ENCODE results near the gene CFHR4. TPM values are rescaled to one million over a fixed set of nuclear protein-coding genes. Genes with fewer than 3 reads are reported as not detected.
"Not testable (repeated sequence)": the region's sequence is repeated elsewhere in the genome, so short reads cannot be mapped to it uniquely, and the experiment has no call there.

The CFHR4 gene
- total RNA-seq (not detected), polyA plus RNA-seq (not detected)

DNA sequence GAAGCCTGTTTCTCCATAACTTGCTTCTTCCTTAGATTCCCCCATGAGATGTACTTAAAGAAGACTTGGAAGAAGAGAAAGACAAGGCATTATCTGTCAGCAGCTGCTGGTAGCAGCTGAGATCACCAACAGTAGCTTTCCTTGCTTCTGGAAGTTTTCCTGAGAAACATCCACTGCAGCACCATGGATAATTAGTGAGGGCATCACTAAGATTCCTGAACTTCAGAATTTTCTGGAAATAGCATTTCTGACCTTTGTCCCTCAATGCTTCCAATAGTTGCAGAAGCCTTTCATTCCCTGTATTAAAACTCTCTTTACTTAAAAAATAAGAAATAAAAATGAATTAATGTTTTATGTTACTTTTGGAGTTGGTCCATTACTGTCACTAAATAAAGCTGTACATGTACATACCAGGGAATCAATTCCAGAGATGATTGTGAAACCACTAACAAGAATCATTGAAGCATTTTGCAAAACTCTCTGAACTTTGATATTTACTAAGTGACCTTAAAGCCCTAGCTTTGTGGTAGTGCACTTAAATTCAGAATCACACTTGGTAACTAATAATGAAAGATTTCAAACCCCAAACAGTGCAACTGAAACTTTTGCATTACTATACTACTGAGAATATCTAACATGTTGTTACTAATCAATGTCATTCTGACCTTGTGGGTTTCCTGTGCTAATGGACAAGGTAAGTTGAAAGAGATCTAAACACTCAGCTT lies at the start of gene CFHR4:
TSS of gene CFHR4 (plus strand) at position 538 of the 725 bp plus-strand sequence. CDS start at position 637, 99 bp downstream.
- ChIA-PET CTCF (no interaction called here), POLR2A (no interaction called here)
- Mint-ChIP-seq H3K4me1 (no peaks in the 10 kb centered on the region), H3K36me3 (no peaks in the 10 kb centered on the region), H3K27ac (no peak within 1 kb of the TSS), H3K4me3 (no peak within 1 kb of the TSS), H3K9me3 (peaks cover 0 to 5% (median 3%) of the 10 kb centered on the region in 5 donors), H3K27me3 (peaks cover 4% of the 10 kb centered on the region in 2 donors)
- DNase-seq, result no peak
- Histone ChIP-seq H3K27ac (ENCODE audit: low read depth, low read length) (no peak within 1 kb of the TSS), H3K36me3 (ENCODE audit: insufficient read depth, low read length) (no peaks in the 10 kb centered on the region), H3K4me1 (ENCODE audit: insufficient read depth, low read length) (no peaks in the 10 kb centered on the region), H3K9me3 (ENCODE audit: low read length) (no peaks in the 10 kb centered on the region), H3K4me3 (ENCODE audit: low read length) (no peak within 1 kb of the TSS), H3K27me3 (ENCODE audit: insufficient read depth, low read length, poor library complexity, severe bottlenecking) (no peaks in the 10 kb centered on the region)

DNA sequence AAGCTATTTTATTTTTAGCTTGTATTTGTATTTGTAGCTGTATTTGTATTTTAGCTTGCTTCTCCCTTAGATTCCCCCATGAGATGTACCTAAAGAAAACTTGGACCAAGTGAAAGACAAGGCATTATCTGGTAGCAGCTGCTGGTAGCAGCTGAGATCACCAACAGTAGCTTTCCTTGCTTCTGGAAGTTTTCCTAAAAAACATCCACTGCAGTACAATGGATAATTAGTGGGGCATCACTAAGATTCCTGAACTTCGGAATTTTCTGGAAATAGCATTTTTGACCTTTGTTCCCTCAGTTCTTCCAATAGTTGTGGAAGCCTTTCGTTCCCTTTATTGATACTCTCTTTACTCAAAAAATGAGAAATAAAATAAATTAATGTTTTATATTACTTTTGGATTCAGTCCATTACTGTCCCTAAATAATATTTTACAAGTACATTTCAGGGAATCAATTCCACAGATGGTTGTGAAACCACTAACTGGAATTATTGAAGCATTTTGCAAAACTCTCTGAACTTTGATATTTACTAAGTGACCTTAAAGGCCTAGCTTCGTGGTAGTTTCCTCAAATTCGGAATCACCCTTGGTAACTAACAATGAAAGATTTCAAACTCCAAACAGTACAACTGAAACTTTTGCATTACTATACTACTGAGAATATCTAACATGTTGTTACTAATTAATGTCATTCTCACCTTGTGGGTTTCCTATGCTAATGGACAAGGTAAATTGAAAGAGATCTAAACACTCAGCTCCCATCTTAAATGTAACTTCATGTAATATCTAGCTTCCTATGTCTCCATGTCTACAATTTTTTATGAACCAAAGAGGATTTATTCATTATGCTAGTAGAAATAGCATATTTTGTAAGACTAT lies 38.0 kb upstream of the CFHR4 start:
- H3K36me3 Mint-ChIP-seq; DNase-seq; POLR2A ChIA-PET; H3K27me3 ChIP-seq (ENCODE audit: insufficient read depth, low read length, poor library complexity, severe bottlenecking); H3K4me3 Mint-ChIP-seq; CTCF ChIA-PET; H3K9me3 ChIP-seq (ENCODE audit: low read length); H3K27ac ChIP-seq (ENCODE audit: low read depth, low read length); H3K27me3 Mint-ChIP-seq; H3K4me1 Mint-ChIP-seq; H3K4me1 ChIP-seq (ENCODE audit: insufficient read depth, low read length); H3K27ac Mint-ChIP-seq; H3K9me3 Mint-ChIP-seq; H3K36me3 ChIP-seq (ENCODE audit: insufficient read depth, low read length); H3K4me3 ChIP-seq (ENCODE audit: low read length): not testable (repeated sequence)

DNA sequence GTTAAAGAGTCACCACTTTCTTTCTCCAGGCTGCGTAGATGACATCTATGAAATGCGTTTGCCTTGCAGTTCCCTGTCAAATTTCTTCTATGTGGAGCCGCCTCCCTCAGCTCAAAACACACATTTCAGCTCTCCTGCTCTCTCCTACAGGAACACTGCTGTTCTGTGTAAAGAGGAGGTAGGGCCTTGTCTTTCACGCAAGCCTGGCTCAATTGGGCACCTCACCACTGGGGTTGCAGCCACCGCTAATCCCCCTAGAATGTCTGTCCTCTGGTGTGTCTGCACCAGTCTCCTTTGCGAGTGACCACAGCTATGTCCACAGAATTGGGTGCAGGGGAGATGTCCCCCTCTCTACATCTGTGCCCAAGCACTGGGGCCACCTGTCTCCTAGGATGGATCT lies 31.8 kb upstream of the CFHR4 start:
- POLR2A ChIA-PET, result no interaction called here
- H3K27me3 ChIP-seq (ENCODE audit: insufficient read depth, low read length, poor library complexity, severe bottlenecking), result no peaks in the 10 kb centered on the region
- H3K9me3 ChIP-seq (ENCODE audit: low read length), result no peaks in the 10 kb centered on the region
- no peaks in the 10 kb centered on the region for H3K36me3 Mint-ChIP-seq
- no peak overlapping the region for H3K4me3 Mint-ChIP-seq
- no peak for DNase-seq
- no peak overlapping the region for H3K27ac Mint-ChIP-seq
- H3K4me1 Mint-ChIP-seq, result no peaks in the 10 kb centered on the region
- H3K27ac ChIP-seq (ENCODE audit: low read depth, low read length), result no peak overlapping the region
- H3K9me3 Mint-ChIP-seq, result peaks cover 0 to 2% (median 0%) of the 10 kb centered on the region in 5 donors
- H3K4me3 ChIP-seq (ENCODE audit: low read length), result no peak overlapping the region
- H3K4me1 ChIP-seq (ENCODE audit: insufficient read depth, low read length), result no peaks in the 10 kb centered on the region
- H3K36me3 ChIP-seq (ENCODE audit: insufficient read depth, low read length), result no peaks in the 10 kb centered on the region
- CTCF ChIA-PET, result no interaction called here
- peaks cover 0 to 2% of the 10 kb centered on the region in 2 donors for H3K27me3 Mint-ChIP-seq

DNA sequence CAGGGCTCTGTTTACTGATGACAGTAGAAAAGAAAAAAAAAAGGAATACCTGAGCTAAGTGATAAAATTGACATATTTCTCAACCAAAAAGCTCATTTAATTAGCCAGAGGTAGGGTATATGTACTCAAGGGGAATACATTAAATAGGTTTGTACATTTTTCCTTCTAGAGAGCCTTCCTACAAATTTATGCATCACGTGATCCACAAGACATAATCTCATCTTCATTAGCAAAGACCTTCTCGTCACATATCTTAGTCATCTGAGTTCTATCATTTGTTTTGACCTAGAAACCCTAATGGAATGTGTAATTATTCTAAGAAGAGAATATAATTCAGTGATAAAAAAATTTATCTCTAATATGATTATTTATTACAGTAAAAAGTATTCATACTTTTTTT lies 30.7 kb upstream of the CFHR4 start:
- Mint-ChIP-seq H3K27me3 (peaks cover 0 to 2% of the 10 kb centered on the region in 2 donors), H3K27ac (no peak overlapping the region), H3K4me1 (no peaks in the 10 kb centered on the region), H3K36me3 (no peaks in the 10 kb centered on the region), H3K4me3 (no peak overlapping the region), H3K9me3 (peaks cover 0 to 5% (median 0%) of the 10 kb centered on the region in 5 donors)
- no peaks in the 10 kb centered on the region for H3K9me3 ChIP-seq (ENCODE audit: low read length)
- POLR2A ChIA-PET, result no interaction called here
- H3K4me3 ChIP-seq (ENCODE audit: low read length), result no peak overlapping the region
- no peaks in the 10 kb centered on the region for H3K4me1 ChIP-seq (ENCODE audit: insufficient read depth, low read length)
- H3K27me3 ChIP-seq (ENCODE audit: insufficient read depth, low read length, poor library complexity, severe bottlenecking), result no peaks in the 10 kb centered on the region
- CTCF ChIA-PET, result no interaction called here
- no peaks in the 10 kb centered on the region for H3K36me3 ChIP-seq (ENCODE audit: insufficient read depth, low read length)
- H3K27ac ChIP-seq (ENCODE audit: low read depth, low read length), result no peak overlapping the region
- DNase-seq, result no peak

DNA sequence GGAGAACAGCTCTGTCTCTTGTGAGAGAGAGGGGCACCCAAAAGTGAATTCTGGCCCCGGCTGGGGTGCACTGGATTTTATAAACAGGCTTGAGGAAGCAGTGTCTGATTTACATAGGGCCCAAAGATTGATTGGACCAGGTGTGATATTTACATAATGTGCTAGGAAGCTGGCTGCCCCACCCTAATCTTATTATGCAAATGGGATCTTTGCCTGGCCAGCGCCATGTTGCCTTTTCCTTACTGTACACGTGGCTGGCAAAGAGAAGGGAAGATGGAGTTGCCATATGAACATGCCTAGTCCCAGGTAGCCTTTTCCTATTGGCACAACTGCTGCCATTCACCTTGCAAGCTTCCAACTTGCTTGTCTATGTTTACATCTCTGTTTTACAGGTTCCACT lies 29.0 kb upstream of the CFHR4 start:
- Histone ChIP-seq H3K9me3 (ENCODE audit: low read length) (no peaks in the 10 kb centered on the region), H3K36me3 (ENCODE audit: insufficient read depth, low read length) (no peaks in the 10 kb centered on the region), H3K4me3 (ENCODE audit: low read length) (no peak overlapping the region), H3K27ac (ENCODE audit: low read depth, low read length) (no peak overlapping the region), H3K4me1 (ENCODE audit: insufficient read depth, low read length) (no peaks in the 10 kb centered on the region), H3K27me3 (ENCODE audit: insufficient read depth, low read length, poor library complexity, severe bottlenecking) (no peaks in the 10 kb centered on the region)
- peaks cover 0 to 6% of the 10 kb centered on the region in 2 donors for H3K27me3 Mint-ChIP-seq
- no peak overlapping the region for H3K4me3 Mint-ChIP-seq
- no peaks in the 10 kb centered on the region for H3K36me3 Mint-ChIP-seq
- no peak for DNase-seq
- H3K9me3 Mint-ChIP-seq, result peaks cover 0 to 7% (median 0%) of the 10 kb centered on the region in 5 donors
- POLR2A ChIA-PET, result no interaction called here
- CTCF ChIA-PET, result no interaction called here
- peak overlapping the region in 1 of 8 donors; percentile 48 for H3K27ac Mint-ChIP-seq
- no peaks in the 10 kb centered on the region for H3K4me1 Mint-ChIP-seq

DNA sequence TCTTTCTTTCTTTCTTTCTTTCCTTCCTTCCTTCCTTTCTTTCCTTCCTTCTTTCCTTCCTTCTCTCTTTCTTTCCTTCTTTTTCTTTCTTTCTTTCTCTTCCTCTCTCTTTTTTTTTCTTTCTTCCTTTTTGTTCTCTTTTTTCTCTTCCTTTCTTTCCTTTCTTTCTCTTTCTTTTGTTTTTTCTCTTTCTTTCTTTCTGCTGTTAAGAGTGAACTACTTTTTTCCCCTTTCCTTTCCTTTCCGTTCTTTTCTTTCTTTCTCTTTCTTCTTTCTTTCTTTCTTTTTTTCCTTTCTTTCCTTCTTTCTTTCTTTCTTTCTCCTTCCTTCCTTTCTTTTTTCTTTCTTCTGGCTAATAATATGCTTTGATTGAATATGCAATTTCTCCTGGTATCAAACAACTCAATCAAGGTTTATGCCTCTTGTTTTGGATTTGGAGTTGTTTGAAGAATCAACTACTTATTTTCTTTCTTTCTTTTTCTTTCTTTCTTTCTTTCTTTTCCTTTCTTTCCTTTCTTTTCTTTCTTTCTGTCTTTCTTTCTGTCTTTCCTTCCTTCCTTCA lies 27.4 kb upstream of the CFHR4 start:
- Histone ChIP-seq H3K4me3 (ENCODE audit: low read length) (no peak overlapping the region), H3K27me3 (ENCODE audit: insufficient read depth, low read length, poor library complexity, severe bottlenecking) (no peaks in the 10 kb centered on the region), H3K36me3 (ENCODE audit: insufficient read depth, low read length) (no peaks in the 10 kb centered on the region), H3K4me1 (ENCODE audit: insufficient read depth, low read length) (no peaks in the 10 kb centered on the region), H3K27ac (ENCODE audit: low read depth, low read length) (no peak overlapping the region), H3K9me3 (ENCODE audit: low read length) (no peaks in the 10 kb centered on the region)
- no peak overlapping the region for H3K27ac Mint-ChIP-seq
- H3K27me3 Mint-ChIP-seq, result peaks cover 3 to 6% of the 10 kb centered on the region in 2 donors
- H3K4me1 Mint-ChIP-seq, result no peaks in the 10 kb centered on the region
- ChIA-PET CTCF (no interaction called here), POLR2A (no interaction called here)
- H3K9me3 Mint-ChIP-seq, result peaks cover 0 to 11% (median 0%) of the 10 kb centered on the region in 5 donors
- no peak overlapping the region for H3K4me3 Mint-ChIP-seq
- H3K36me3 Mint-ChIP-seq, result no peaks in the 10 kb centered on the region
- DNase-seq, result no peak

DNA sequence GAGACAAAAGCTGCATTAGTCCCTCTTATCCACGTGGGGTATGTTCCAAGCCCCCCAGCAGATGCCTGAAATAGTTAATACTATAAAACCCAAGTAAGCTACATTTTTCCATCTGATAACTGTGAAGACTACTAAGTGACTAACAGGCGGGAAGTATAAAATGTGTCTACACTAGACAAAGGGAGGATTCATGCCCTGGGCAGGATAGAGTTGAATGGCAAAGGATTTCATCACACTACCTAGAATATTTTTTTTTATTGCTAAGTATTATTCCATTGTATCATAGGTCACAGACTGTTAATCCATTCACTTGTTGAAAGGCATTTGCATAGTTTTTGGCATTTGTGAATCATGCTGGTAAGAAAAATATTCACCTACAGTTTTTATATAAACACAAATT lies 26.4 kb upstream of the CFHR4 start:
- Histone ChIP-seq H3K36me3 (ENCODE audit: insufficient read depth, low read length) (no peaks in the 10 kb centered on the region), H3K9me3 (ENCODE audit: low read length) (no peaks in the 10 kb centered on the region), H3K27ac (ENCODE audit: low read depth, low read length) (no peak overlapping the region), H3K27me3 (ENCODE audit: insufficient read depth, low read length, poor library complexity, severe bottlenecking) (no peaks in the 10 kb centered on the region), H3K4me1 (ENCODE audit: insufficient read depth, low read length) (no peaks in the 10 kb centered on the region), H3K4me3 (ENCODE audit: low read length) (no peak overlapping the region)
- ChIA-PET POLR2A (no interaction called here), CTCF (no interaction called here)
- Mint-ChIP-seq H3K4me3 (no peak overlapping the region), H3K27me3 (peaks cover 3 to 6% of the 10 kb centered on the region in 2 donors), H3K27ac (no peak overlapping the region), H3K9me3 (peaks cover 0 to 11% (median 0%) of the 10 kb centered on the region in 5 donors), H3K36me3 (no peaks in the 10 kb centered on the region), H3K4me1 (no peaks in the 10 kb centered on the region)
- no peak for DNase-seq

DNA sequence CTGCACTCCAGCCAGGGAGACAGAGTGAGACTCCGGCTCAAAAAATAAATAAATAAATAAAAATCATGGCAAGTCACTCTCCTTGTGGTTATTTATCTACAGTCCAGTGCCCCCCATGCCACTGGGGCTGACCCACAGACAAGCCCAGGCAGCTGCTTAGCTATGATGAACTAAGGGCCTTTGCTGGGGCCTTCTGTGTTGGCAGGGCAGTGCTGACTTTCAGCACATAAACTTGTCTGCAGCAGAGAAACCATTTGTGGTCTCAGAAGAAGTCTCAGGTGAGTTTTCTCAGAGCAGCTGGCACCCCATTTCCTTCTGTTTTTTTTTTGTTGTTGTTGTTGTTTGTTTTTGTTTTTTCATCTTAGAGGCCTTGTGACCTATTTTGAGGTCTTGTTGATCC lies 20.9 kb upstream of the CFHR4 start:
- peaks cover 0 to 11% (median 0%) of the 10 kb centered on the region in 5 donors for H3K9me3 Mint-ChIP-seq
- no peaks in the 10 kb centered on the region for H3K4me1 ChIP-seq (ENCODE audit: insufficient read depth, low read length)
- CTCF ChIA-PET, result no interaction called here
- H3K9me3 ChIP-seq (ENCODE audit: low read length), result no peaks in the 10 kb centered on the region
- no peaks in the 10 kb centered on the region for H3K36me3 ChIP-seq (ENCODE audit: insufficient read depth, low read length)
- no peaks in the 10 kb centered on the region for H3K36me3 Mint-ChIP-seq
- POLR2A ChIA-PET, result no interaction called here
- no peaks in the 10 kb centered on the region for H3K27me3 ChIP-seq (ENCODE audit: insufficient read depth, low read length, poor library complexity, severe bottlenecking)
- peaks cover 3 to 4% of the 10 kb centered on the region in 2 donors for H3K27me3 Mint-ChIP-seq
- H3K4me1 Mint-ChIP-seq, result no peaks in the 10 kb centered on the region
- no peak for DNase-seq
- no peak overlapping the region for H3K27ac ChIP-seq (ENCODE audit: low read depth, low read length)
- no peak overlapping the region for H3K27ac Mint-ChIP-seq
- no peak overlapping the region for H3K4me3 Mint-ChIP-seq
- H3K4me3 ChIP-seq (ENCODE audit: low read length), result no peak overlapping the region
